ENCODE results near the gene TRIP6. TPM values are rescaled to one million over a fixed set of nuclear protein-coding genes. Genes with fewer than 3 reads are reported as not detected.
"Not testable (repeated sequence)": the region's sequence is repeated elsewhere in the genome, so short reads cannot be mapped to it uniquely, and the experiment has no call there.

Gene TRIP6
- total RNA-seq, 1 donor from 2014 or later = 109 TPM

GRCh38 chr7:100901921-100902332 is 34.7 kb downstream of the TRIP6 start:
- Mint-ChIP-seq H3K27me3 (ENCODE audit: low read depth) (peaks cover 14% of the 10 kb centered on the region), H3K4me1 (peaks cover 2% of the 10 kb centered on the region), H3K36me3 (no peaks in the 10 kb centered on the region), H3K27ac (no peak overlapping the region), H3K4me3 (no peak overlapping the region), H3K9me3 (no peaks in the 10 kb centered on the region)
- TF ChIP-seq, protein P1, sequence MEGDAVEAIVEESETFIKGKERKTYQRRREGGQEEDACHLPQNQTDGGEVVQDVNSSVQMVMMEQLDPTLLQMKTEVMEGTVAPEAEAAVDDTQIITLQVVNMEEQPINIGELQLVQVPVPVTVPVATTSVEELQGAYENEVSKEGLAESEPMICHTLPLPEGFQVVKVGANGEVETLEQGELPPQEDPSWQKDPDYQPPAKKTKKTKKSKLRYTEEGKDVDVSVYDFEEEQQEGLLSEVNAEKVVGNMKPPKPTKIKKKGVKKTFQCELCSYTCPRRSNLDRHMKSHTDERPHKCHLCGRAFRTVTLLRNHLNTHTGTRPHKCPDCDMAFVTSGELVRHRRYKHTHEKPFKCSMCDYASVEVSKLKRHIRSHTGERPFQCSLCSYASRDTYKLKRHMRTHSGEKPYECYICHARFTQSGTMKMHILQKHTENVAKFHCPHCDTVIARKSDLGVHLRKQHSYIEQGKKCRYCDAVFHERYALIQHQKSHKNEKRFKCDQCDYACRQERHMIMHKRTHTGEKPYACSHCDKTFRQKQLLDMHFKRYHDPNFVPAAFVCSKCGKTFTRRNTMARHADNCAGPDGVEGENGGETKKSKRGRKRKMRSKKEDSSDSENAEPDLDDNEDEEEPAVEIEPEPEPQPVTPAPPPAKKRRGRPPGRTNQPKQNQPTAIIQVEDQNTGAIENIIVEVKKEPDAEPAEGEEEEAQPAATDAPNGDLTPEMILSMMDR (IDR thresholded peaks at IDR 0.05; ENCODE audit: unreplicated experiment) = no peak
- no peak for DNase-seq (ENCODE audit: low spot score in 2 of 2, unreplicated experiment in 2 of 2)

- TF ChIP-seq, protein P1 (IDR thresholded peaks at IDR 0.05; ENCODE audit: unreplicated experiment) = no peak
- H3K27me3 Mint-ChIP-seq (ENCODE audit: low read depth) = peaks cover 9% of the 10 kb centered on the region
- no peak for DNase-seq (ENCODE audit: low spot score in 2 of 2, unreplicated experiment in 2 of 2)
- no peak overlapping the region for H3K27ac Mint-ChIP-seq
- H3K36me3 Mint-ChIP-seq = no peaks in the 10 kb centered on the region
- no peaks in the 10 kb centered on the region for H3K9me3 Mint-ChIP-seq
- no peak overlapping the region for H3K4me3 Mint-ChIP-seq
- H3K4me1 Mint-ChIP-seq = no peaks in the 10 kb centered on the region
Observed at GRCh38 chr7:100902638-100903037, 35.5 kb downstream of the TRIP6 start.

GRCh38 chr7:100908512-100908911 is 41.3 kb downstream of the TRIP6 start:
- Mint-ChIP-seq H3K27me3 (ENCODE audit: low read depth) (no peaks in the 10 kb centered on the region), H3K4me3 (no peak overlapping the region), H3K9me3 (peaks cover 5% of the 10 kb centered on the region), H3K4me1 (no peaks in the 10 kb centered on the region), H3K36me3 (no peaks in the 10 kb centered on the region), H3K27ac (no peak overlapping the region)
- no peak for DNase-seq (ENCODE audit: low spot score in 2 of 2, unreplicated experiment in 2 of 2)
- TF ChIP-seq, protein P1 (IDR thresholded peaks at IDR 0.05; ENCODE audit: unreplicated experiment) = no peak

DNA sequence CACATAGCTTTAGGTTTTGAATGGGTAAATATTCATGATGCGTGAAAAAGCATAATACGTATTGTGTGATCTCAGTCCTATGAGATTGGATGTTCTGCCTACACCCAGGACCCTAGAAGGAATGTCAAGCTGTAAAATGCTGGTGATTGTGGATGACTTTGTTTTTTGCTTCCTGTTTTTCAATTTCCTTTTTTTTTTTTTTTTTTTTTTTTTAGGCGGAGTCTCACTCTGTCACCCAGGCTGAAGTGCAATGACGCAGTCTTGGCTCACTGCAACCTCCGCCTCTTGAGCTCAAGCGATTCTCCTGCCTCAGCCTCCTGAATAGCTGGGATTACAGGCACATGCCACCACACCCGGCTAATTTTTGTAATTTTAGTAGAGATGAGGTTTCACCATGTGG is 43.3 kb downstream of the TRIP6 start:
- H3K27ac Mint-ChIP-seq; H3K4me3 Mint-ChIP-seq; H3K4me1 Mint-ChIP-seq; H3K27me3 Mint-ChIP-seq (ENCODE audit: low read depth); DNase-seq (ENCODE audit: low spot score in 2 of 2, unreplicated experiment in 2 of 2); H3K9me3 Mint-ChIP-seq; H3K36me3 Mint-ChIP-seq: not testable (repeated sequence)

DNA sequence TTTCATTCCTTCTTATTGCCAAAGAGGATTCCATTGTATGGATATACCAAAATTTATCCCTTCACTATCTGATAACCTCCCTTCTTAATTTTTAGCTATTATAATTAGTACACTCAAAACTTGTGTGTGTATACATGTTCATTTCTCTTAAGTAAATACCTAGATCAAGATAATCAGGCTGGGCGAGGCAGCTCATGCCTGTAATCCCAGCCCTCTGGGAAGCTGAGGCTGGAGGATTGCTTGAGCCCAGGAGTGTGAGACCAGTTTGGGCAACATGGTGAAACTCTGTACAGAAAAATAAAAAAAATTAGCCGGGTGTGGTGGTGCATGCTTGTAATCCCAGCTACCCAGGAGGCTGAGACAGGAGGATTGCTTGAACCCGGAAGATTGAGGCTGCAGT is 44.3 kb downstream of the TRIP6 start:
- Mint-ChIP-seq H3K27me3 (ENCODE audit: low read depth) (no peaks in the 10 kb centered on the region), H3K4me1 (peaks cover 3% of the 10 kb centered on the region)
- TF ChIP-seq, protein P1 (IDR thresholded peaks at IDR 0.05; ENCODE audit: unreplicated experiment) = no peak

DNA sequence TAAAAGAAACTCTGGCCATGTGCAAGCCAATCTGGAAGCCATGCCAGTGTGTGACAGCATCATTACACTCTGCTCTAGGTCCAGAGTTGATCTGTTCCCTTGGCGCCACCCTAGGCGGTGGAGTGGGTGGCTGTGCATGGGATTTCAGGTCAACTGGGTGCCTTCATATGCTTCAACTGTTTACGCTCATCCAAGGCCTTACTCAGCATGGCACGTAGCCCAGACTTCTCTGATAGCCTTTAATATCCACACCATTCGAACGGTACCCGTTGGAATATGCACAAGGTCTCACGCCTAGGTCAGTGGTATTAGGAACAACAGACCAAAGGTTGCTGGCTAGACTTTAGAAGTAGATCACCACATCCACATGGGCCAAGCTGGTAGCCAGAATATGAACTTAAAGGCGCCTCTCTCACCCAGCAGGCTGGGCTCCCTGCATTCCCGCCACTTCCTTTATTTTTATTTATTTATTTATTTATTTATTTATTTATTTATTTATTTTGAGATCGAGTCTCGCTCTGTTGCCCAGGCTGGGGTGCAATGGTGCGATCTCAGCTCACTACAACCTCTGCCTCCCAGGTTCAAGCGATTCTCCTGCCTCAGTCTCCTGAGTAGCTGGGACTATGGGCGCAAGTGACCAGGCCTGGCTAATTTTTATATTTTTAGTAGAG is 47.2 kb downstream of the TRIP6 start:
- Mint-ChIP-seq H3K27me3 (ENCODE audit: low read depth) (no peaks in the 10 kb centered on the region), H3K27ac (no peak overlapping the region), H3K9me3 (no peaks in the 10 kb centered on the region), H3K4me1 (peaks cover 9% of the 10 kb centered on the region), H3K4me3 (no peak overlapping the region), H3K36me3 (no peaks in the 10 kb centered on the region)
- DNase-seq (ENCODE audit: low spot score in 2 of 2, unreplicated experiment in 2 of 2) = no peak
- TF ChIP-seq, protein P1 (IDR thresholded peaks at IDR 0.05; ENCODE audit: unreplicated experiment) = no peak

More for the DNA sequence above, 44.3 kb downstream of the TRIP6 start:
- H3K4me3 Mint-ChIP-seq = no peak overlapping the region
- no peaks in the 10 kb centered on the region for H3K36me3 Mint-ChIP-seq
- no peak overlapping the region for H3K27ac Mint-ChIP-seq
- DNase-seq (ENCODE audit: low spot score in 2 of 2, unreplicated experiment in 2 of 2) = no peak
- peaks cover 5% of the 10 kb centered on the region for H3K9me3 Mint-ChIP-seq
